NCI-H2029 treated with DMSO at 0.1 percent for 48 hours (cell line): ENCODE data around the gene CXCR4.

Experiments used
- DNase-seq: peaks from one replicate; lab custom pipeline; 2025; lab: John Stamatoyannopoulos, UW

CXCR4 gene

GRCh38 chr2:136117909-136118818 is at the start of gene CXCR4:
Gene CXCR4, minus strand, starts transcription at chr2:136118149. Its CDS starts 89 bp downstream, at chr2:136118060.
- DNase-seq = peak; percentile 66

GRCh38 chr2:136164280-136164776 is 46.4 kb upstream of the CXCR4 start:
- DNase-seq = no peak

- DNase-seq = no peak
These were observed 44.5 kb upstream of the CXCR4 start for GRCh38 chr2:136162438-136162837.

GRCh38 chr2:136156411-136156810 is 38.5 kb upstream of the CXCR4 start:
- no peak for DNase-seq

GRCh38 chr2:136154384-136154783 is 36.4 kb upstream of the CXCR4 start:
- no peak for DNase-seq

GRCh38 chr2:136151021-136151971 is 33.3 kb upstream of the CXCR4 start:
- no peak for DNase-seq

GRCh38 chr2:136149011-136149410 is 31.1 kb upstream of the CXCR4 start:
- no peak for DNase-seq

- no peak for DNase-seq
These were observed 28.6 kb upstream of the CXCR4 start for GRCh38 chr2:136146564-136146963.

GRCh38 chr2:136143603-136144451 is 25.9 kb upstream of the CXCR4 start:
- DNase-seq = no peak

GRCh38 chr2:136141510-136142149 is 23.7 kb upstream of the CXCR4 start:
- peak; percentile 81 for DNase-seq

- no peak for DNase-seq
These were observed 21.7 kb upstream of the CXCR4 start for GRCh38 chr2:136139631-136140030.

GRCh38 chr2:136137982-136138381 is 20.0 kb upstream of the CXCR4 start:
- DNase-seq = no peak

- DNase-seq = peak; percentile 37
These were observed 19.0 kb upstream of the CXCR4 start for GRCh38 chr2:136136931-136137330.

- no peak for DNase-seq
These were observed 18.3 kb upstream of the CXCR4 start for GRCh38 chr2:136135921-136136906.

- no peak for DNase-seq
These were observed 17.5 kb upstream of the CXCR4 start for GRCh38 chr2:136135462-136135861.

- no peak for DNase-seq
These were observed 16.2 kb upstream of the CXCR4 start for GRCh38 chr2:136134126-136134525.

- DNase-seq = no peak
These were observed 15.6 kb upstream of the CXCR4 start for GRCh38 chr2:136133586-136133985.

- no peak for DNase-seq
These were observed 15.2 kb upstream of the CXCR4 start for GRCh38 chr2:136133176-136133575.

- DNase-seq = no peak
These were observed 14.8 kb upstream of the CXCR4 start for GRCh38 chr2:136132825-136133155.
